Peyer's patch (tissue), 4 donors: ENCODE results near the gene PALB2.
A peak's percentile ranks its signal among the peaks of the same experiment; 100 is the strongest.

Experiments
- CTCF ChIP-seq, 6 experiments: fragments of 450-650 bp in 4 of 6; fragments of 200-600 bp in 2 of 6; sonication (generic) in 1 of 6; IDR thresholded peaks; one replicate each; pipeline ENCODE4 v1.5.1; 2017 to 2019; ENCODE audit warnings: antibody characterized with exemption in 6 of 6, mild to moderate bottlenecking in 3 of 6, moderate library complexity in 1 of 6
- POLR2A ChIP-seq, 2 donors: fragments of 450-650 bp; IDR thresholded peaks; one replicate each; pipeline ENCODE4 v1.5.1; 2017; ENCODE audit warnings: antibody characterized with exemption in 2 of 2, mild to moderate bottlenecking in 2 of 2, moderate library complexity in 2 of 2

- TF ChIP-seq CTCF (IDR thresholded peaks at IDR 0.05) (peak in 2 of 6 experiments; percentile 7 to 15), POLR2A (IDR thresholded peaks at IDR 0.05) (peak; percentile 42 to 52)
These were observed at the start of gene PALB2, which contains the start of gene DCTN5 for GRCh38 chr16:23640931-23641765.
